Panc1 (cell line): ENCODE data around the gene MSI2. TPM values are rescaled to one million over a fixed set of nuclear protein-coding genes. Genes with fewer than 3 reads are reported as not detected.

Experiments used
- ATAC-seq: fragments of 200-7000 bp; cut with Tn5 transposase; 2 replicates; pipeline ENCODE4 v1.9.1; 2020; ENCODE audit warnings: mild to moderate bottlenecking, moderate library complexity
- BruUV-seq: library from RNA; stranded (reverse); fragments of 400-500 nt; replicated peaks from 2 replicates; lab custom pipeline; 2021; lab: Mats Ljungman, UMichigan
- CTCF ChIA-PET: fragments of 300-600 bp; sonication (Branson Sonifier 250); formaldehyde crosslinking; loops from one replicate; lab custom pipeline; 2022; ENCODE audit warnings: antibody characterized with exemption; lab: Charles Lee
- POLR2A ChIA-PET: fragments of 300-600 bp; sonication (Branson Sonifier 250); formaldehyde crosslinking; loops from one replicate; lab custom pipeline; 2022; ENCODE audit warnings: antibody characterized with exemption; lab: Charles Lee
- DNase-seq: peaks from one replicate; pipeline ENCODE4 v3.0.0-alpha.2; 2010; ENCODE audit warnings: low read depth, low spot score
- H3K27ac ChIP-seq: 2 replicates; pipeline ENCODE4 v1.5.1; 2011; ENCODE audit warnings: mild to moderate bottlenecking, low read length, inconsistent platforms
- H3K27me3 ChIP-seq: fragments of 200-500 bp; sonication (Bioruptor generic); 2 replicates; pipeline ENCODE4 v1.6.0; 2014; ENCODE audit warnings: low read length, inconsistent platforms; ENCODE audit not compliant: control insufficient read depth, insufficient read depth
- H3K36me3 ChIP-seq: fragments of 200-500 bp; sonication (Bioruptor generic); 2 replicates; pipeline ENCODE4 v1.5.1; 2014; ENCODE audit warnings: inconsistent platforms, mild to moderate bottlenecking, low read length, moderate library complexity; ENCODE audit not compliant: control insufficient read depth, insufficient read depth
- H3K4me1 ChIP-seq: 2 replicates; pipeline ENCODE4 v1.5.1; 2011; ENCODE audit warnings: inconsistent platforms, mild to moderate bottlenecking, low read length, moderate library complexity; ENCODE audit not compliant: control insufficient read depth, insufficient read depth
- H3K4me3 ChIP-seq, 2 experiments: 2 replicates each; pipeline ENCODE4 v1.5.1; 2011 to 2012; ENCODE audit warnings: low read depth in 2 of 2, low read length in 2 of 2, mild to moderate bottlenecking in 2 of 2, inconsistent platforms in 1 of 2, moderate library complexity in 1 of 2
- H3K9me3 ChIP-seq: fragments of 200-500 bp; sonication (Bioruptor generic); 2 replicates; pipeline ENCODE4 v1.5.1; 2014; ENCODE audit warnings: low read depth, mild to moderate bottlenecking, inconsistent platforms, low read length, moderate library complexity; ENCODE audit not compliant: control insufficient read depth, insufficient read depth
- CTCF ChIP-seq: fragments of 450-650 bp; IDR thresholded peaks from 2 replicates; pipeline ENCODE4 v1.5.1; 2017; ENCODE audit warnings: mild to moderate bottlenecking
- POLR2AphosphoS5 ChIP-seq: IDR thresholded peaks from 2 replicates; pipeline ENCODE4 v1.6.1; 2012; ENCODE audit warnings: mild to moderate bottlenecking, low read depth, low read length, moderate library complexity
- REST ChIP-seq, 2 experiments: IDR thresholded peaks; 2 replicates each; pipeline ENCODE4 v1.6.1; 2011 to 2012; ENCODE audit warnings: low read depth in 2 of 2, control low read depth in 1 of 2, low read length in 1 of 2, mild to moderate bottlenecking in 1 of 2, moderate library complexity in 1 of 2; ENCODE audit not compliant: insufficient read depth in 1 of 2
- SIN3A ChIP-seq: IDR thresholded peaks from 2 replicates; pipeline ENCODE4 v1.6.1; 2012; ENCODE audit warnings: low read depth, mild to moderate bottlenecking, low read length, moderate library complexity, borderline replicate concordance; ENCODE audit not compliant: insufficient read depth
- TCF7L2 ChIP-seq: IDR thresholded peaks from 2 replicates; pipeline ENCODE4 v1.6.1; 2011; ENCODE audit warnings: mild to moderate bottlenecking, low read depth, low read length, inconsistent platforms
- in situ Hi-C: cut with HindIII; loops from 2 replicates; pipeline ENCODE4 v1.10.0; 2016; ENCODE audit warnings: low sequenced_read_pairs, low pct_unique_long_range_greater_than_20kb
- intact Hi-C: fragments of 100-400 bp; cut with micrococcal nuclease; formaldehyde crosslinking; loops from one replicate; pipeline ENCODE4 v1.10.0; 2022; ENCODE audit not compliant: unreplicated experiment
- total RNA-seq: library from RNA; stranded (reverse); gene quantifications from one replicate; pipeline ENCODE4 v1.2.1, GENCODE V29; 2021; ENCODE audit not compliant: unreplicated experiment

The MSI2 gene
- total RNA-seq, 1 experiment from 2014 or later = 38.5 TPM

GRCh38 chr17:57539529-57540301, 283.4 kb downstream of the MSI2 start:
- intact Hi-C loops (no loop called here), in situ Hi-C loops (no loop called here)
- ATAC-seq = no peak
- ChIA-PET CTCF (no interaction called here), POLR2A (no interaction called here)
- Histone ChIP-seq H3K4me1 (no peaks in the 10 kb centered on the region), H3K36me3 (no peaks in the 10 kb centered on the region), H3K4me3 (no peak overlapping the region), H3K9me3 (no peaks in the 10 kb centered on the region), H3K27me3 (no peaks in the 10 kb centered on the region), H3K27ac (no peak overlapping the region)
- no peak for DNase-seq
- BruUV-seq = no TSS peak
- no peak for TF ChIP-seq POLR2AphosphoS5
- no peak for TF ChIP-seq SIN3A
- TF ChIP-seq CTCF = no peak

- Histone ChIP-seq H3K27me3 (no peaks in the 10 kb centered on the region), H3K36me3 (no peaks in the 10 kb centered on the region), H3K27ac (no peak overlapping the region), H3K9me3 (no peaks in the 10 kb centered on the region), H3K4me1 (no peaks in the 10 kb centered on the region), H3K4me3 (no peak overlapping the region)
- intact Hi-C loops (no loop called here), in situ Hi-C loops (no loop called here)
- DNase-seq (no peak), ATAC-seq (no peak)
- ChIA-PET POLR2A (no interaction called here), CTCF (no interaction called here)
- BruUV-seq = no TSS peak
- TF ChIP-seq REST (IDR thresholded peaks at IDR 0.05; ENCODE audit: insufficient read depth in 1 of 2, low read depth in 2 of 2, low read length in 1 of 2) (no peak), POLR2AphosphoS5 (no peak), TCF7L2 (no peak), SIN3A (no peak), CTCF (no peak)
These were observed 284.3 kb downstream of the MSI2 start for GRCh38 chr17:57540596-57540995.
